ENCODE data around the gene TUNAR.

- TF ChIP-seq, protein P1, sequence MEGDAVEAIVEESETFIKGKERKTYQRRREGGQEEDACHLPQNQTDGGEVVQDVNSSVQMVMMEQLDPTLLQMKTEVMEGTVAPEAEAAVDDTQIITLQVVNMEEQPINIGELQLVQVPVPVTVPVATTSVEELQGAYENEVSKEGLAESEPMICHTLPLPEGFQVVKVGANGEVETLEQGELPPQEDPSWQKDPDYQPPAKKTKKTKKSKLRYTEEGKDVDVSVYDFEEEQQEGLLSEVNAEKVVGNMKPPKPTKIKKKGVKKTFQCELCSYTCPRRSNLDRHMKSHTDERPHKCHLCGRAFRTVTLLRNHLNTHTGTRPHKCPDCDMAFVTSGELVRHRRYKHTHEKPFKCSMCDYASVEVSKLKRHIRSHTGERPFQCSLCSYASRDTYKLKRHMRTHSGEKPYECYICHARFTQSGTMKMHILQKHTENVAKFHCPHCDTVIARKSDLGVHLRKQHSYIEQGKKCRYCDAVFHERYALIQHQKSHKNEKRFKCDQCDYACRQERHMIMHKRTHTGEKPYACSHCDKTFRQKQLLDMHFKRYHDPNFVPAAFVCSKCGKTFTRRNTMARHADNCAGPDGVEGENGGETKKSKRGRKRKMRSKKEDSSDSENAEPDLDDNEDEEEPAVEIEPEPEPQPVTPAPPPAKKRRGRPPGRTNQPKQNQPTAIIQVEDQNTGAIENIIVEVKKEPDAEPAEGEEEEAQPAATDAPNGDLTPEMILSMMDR (IDR thresholded peaks at IDR 0.05; ENCODE audit: low read length) = no peak
- no peak for TF ChIP-seq EZH2 (IDR thresholded peaks at IDR 0.05; ENCODE audit: borderline replicate concordance, low read length)
These were observed 30.0 kb downstream of the TUNAR start for GRCh38 chr14:95906591-95906990.

All from OCI-LY1 (cell line).